HCEC 1CT (cell line): ENCODE measurements around the gene CDCA3.

Source experiments
- DNase-seq: peaks from one replicate; pipeline ENCODE4 v3.0.0-alpha.2; 2017

CDCA3 gene

GRCh38 chr12:6852651-6853354, 1.7 kb upstream of the CDCA3 start:
- peak; percentile 22 for DNase-seq

- DNase-seq: peak; percentile 100
Measured at GRCh38 chr12:6851921-6852650, 1.0 kb upstream of the CDCA3 start, which contains the start of gene USP5. Gene USP5 (plus strand): TSS chr12:6852150. CDS start chr12:6852180, 30 bp downstream.

GRCh38 chr12:6850796-6851152, 312 bp downstream of the CDCA3 start:
- DNase-seq: no peak

GRCh38 chr12:6849976-6850560, 1.0 kb downstream of the CDCA3 start:
- DNase-seq: no peak

- DNase-seq: no peak
Measured at GRCh38 chr12:6849427-6849826, 1.7 kb downstream of the CDCA3 start.

GRCh38 chr12:6847676-6848075, 3.4 kb downstream of the CDCA3 start:
- no peak for DNase-seq

- DNase-seq: no peak
Measured at GRCh38 chr12:6846316-6846869, 4.7 kb downstream of the CDCA3 start.

- DNase-seq: no peak
Measured at GRCh38 chr12:6845395-6845794, 5.7 kb downstream of the CDCA3 start.

GRCh38 chr12:6843118-6843902, 7.8 kb downstream of the CDCA3 start:
- DNase-seq: no peak

GRCh38 chr12:6842075-6842474, 9.0 kb downstream of the CDCA3 start:
- DNase-seq: no peak

GRCh38 chr12:6840761-6841515, 10.1 kb downstream of the CDCA3 start, which contains the start of gene GNB3:
Gene GNB3 (plus strand): TSS chr12:6840925. CDS start chr12:6841288, 363 bp downstream.
- no peak for DNase-seq

- DNase-seq: no peak
Measured at GRCh38 chr12:6840330-6840729, 10.8 kb downstream of the CDCA3 start.

- no peak for DNase-seq
Measured at GRCh38 chr12:6839482-6840201, 11.4 kb downstream of the CDCA3 start.

GRCh38 chr12:6838854-6839253, 12.2 kb downstream of the CDCA3 start:
- DNase-seq: no peak

- no peak for DNase-seq
Measured at GRCh38 chr12:6837370-6838060, 13.6 kb downstream of the CDCA3 start.

- DNase-seq: no peak
Measured at GRCh38 chr12:6836851-6837250, 14.2 kb downstream of the CDCA3 start.

GRCh38 chr12:6834873-6835272, 16.2 kb downstream of the CDCA3 start:
- DNase-seq: peak; percentile 22

- no peak for DNase-seq
Measured at GRCh38 chr12:6834254-6834653, 16.8 kb downstream of the CDCA3 start.

GRCh38 chr12:6833189-6833890, 17.7 kb downstream of the CDCA3 start:
- DNase-seq: no peak

GRCh38 chr12:6832125-6832524, 19.0 kb downstream of the CDCA3 start:
- DNase-seq: no peak
